ENCODE results near the gene ERI3. TPM values are rescaled to one million over a fixed set of nuclear protein-coding genes. Genes with fewer than 3 reads are reported as not detected.

The ERI3 gene
- total and polyA plus RNA-seq, 2 of the 4 experiments (the other 2 are of a cell fraction), result 56.6 to 70.9 TPM

DNA sequence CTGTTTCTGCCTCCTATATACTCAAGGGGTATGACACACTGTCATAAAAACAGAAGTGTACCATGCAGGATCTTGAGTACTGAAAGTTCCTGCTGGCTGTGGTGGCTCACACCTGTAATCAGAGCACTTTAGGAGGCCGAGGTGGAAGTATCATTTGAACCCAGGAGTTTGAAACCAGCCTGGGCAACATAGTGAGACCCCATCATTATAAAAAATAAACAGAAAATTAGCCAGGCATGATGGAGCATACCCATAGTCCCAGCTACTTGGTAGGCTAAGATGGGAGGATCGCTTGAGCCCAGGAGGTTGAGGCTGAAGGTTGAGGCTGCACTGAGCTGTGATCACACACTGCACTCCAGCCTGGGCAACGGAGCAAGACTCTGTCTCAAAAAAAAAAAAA, 20.1 kb downstream of the ERI3 start:
- no peaks in the 10 kb centered on the region; the same call in 1 of the 2 replicates for H3K9me1 ChIP-seq (ENCODE audit: insufficient read depth, low read length)
- no TSS peak for BruUV-seq (replicated peaks)
- no peak overlapping the region for H2BK120ac ChIP-seq (ENCODE audit: low read depth, low read length)
- H3K4ac ChIP-seq (ENCODE audit: low read depth, low read length), result no peak overlapping the region
- no peak overlapping the region for H2AFZ ChIP-seq (replicated peaks; ENCODE audit: low read length, poor library complexity)
- H3K14ac ChIP-seq (replicated peaks; ENCODE audit: low read depth, low read length), result no peak overlapping the region
- no peak overlapping the region for H3K27ac ChIP-seq (ENCODE audit: insufficient read depth, low read length)
- no peaks in the 10 kb centered on the region for H3K4me1 ChIP-seq (ENCODE audit: control insufficient read depth, insufficient read depth, low read length)
- no peak overlapping the region for H3K56ac ChIP-seq (ENCODE audit: extremely low read depth, insufficient read depth, low read length)
- H3K27me3 ChIP-seq (ENCODE audit: control insufficient read depth, insufficient read depth, low read length), result no peaks in the 10 kb centered on the region
- H3K9me3 ChIP-seq (ENCODE audit: control insufficient read depth, insufficient read depth, low read length), result peaks cover 9% of the 10 kb centered on the region; the same call in 1 of the 2 replicates
- H2BK20ac ChIP-seq (ENCODE audit: low read depth, low read length), result no peak overlapping the region
- no peak overlapping the region for H3K4me2 ChIP-seq (ENCODE audit: low read depth, low read length)
- H2AK5ac ChIP-seq (ENCODE audit: low read depth, low read length), result no peak overlapping the region
- DNase-seq (no peak), ATAC-seq (ENCODE audit: low read depth) (no peak)
- H2BK5ac ChIP-seq (ENCODE audit: low read depth, low read length, poor library complexity, severe bottlenecking), result no peak overlapping the region
- no peak overlapping the region for H4K91ac ChIP-seq (ENCODE audit: insufficient read depth, low read depth, low read length)
- H3K36me3 ChIP-seq (ENCODE audit: control insufficient read depth, insufficient read depth, low read length), result peaks cover 36% of the 10 kb centered on the region
- H3K18ac ChIP-seq (ENCODE audit: low read depth, low read length), result no peak overlapping the region
- peaks cover 7% of the 10 kb centered on the region; the same call in 1 of the 2 replicates for H4K20me1 ChIP-seq (ENCODE audit: insufficient read depth, low read length)
- TF ChIP-seq CHD1 (IDR thresholded peaks at IDR 0.05; ENCODE audit: low read depth, low read length) (no peak), POLR2A (IDR thresholded peaks at IDR 0.05; ENCODE audit: low read depth, low read length) (no peak), NFE2L2 (IDR thresholded peaks at IDR 0.05; ENCODE audit: low read depth, low read length) (no peak), CEBPB (IDR thresholded peaks at IDR 0.05; ENCODE audit: low read depth, low read length) (no peak), RFX5 (IDR thresholded peaks at IDR 0.05; ENCODE audit: low read depth, low read length) (no peak), SMC3 (IDR thresholded peaks at IDR 0.05; ENCODE audit: low read depth, low read length) (no peak), RCOR1 (IDR thresholded peaks at IDR 0.05; ENCODE audit: insufficient replicate concordance, low read length) (no peak), MXI1 (IDR thresholded peaks at IDR 0.05; ENCODE audit: borderline replicate concordance, low read depth, low read length) (no peak), RAD21 (IDR thresholded peaks at IDR 0.05; ENCODE audit: low read length) (no peak), BHLHE40 (IDR thresholded peaks at IDR 0.05; ENCODE audit: low read depth, low read length) (no peak), MAFK (IDR thresholded peaks at IDR 0.05; ENCODE audit: low read depth, low read length) (no peak), FOS (IDR thresholded peaks at IDR 0.05; ENCODE audit: low read depth, low read length) (no peak), MAZ (IDR thresholded peaks at IDR 0.05; ENCODE audit: borderline replicate concordance, low read depth, low read length) (no peak)
- TF ChIP-seq, protein P1, sequence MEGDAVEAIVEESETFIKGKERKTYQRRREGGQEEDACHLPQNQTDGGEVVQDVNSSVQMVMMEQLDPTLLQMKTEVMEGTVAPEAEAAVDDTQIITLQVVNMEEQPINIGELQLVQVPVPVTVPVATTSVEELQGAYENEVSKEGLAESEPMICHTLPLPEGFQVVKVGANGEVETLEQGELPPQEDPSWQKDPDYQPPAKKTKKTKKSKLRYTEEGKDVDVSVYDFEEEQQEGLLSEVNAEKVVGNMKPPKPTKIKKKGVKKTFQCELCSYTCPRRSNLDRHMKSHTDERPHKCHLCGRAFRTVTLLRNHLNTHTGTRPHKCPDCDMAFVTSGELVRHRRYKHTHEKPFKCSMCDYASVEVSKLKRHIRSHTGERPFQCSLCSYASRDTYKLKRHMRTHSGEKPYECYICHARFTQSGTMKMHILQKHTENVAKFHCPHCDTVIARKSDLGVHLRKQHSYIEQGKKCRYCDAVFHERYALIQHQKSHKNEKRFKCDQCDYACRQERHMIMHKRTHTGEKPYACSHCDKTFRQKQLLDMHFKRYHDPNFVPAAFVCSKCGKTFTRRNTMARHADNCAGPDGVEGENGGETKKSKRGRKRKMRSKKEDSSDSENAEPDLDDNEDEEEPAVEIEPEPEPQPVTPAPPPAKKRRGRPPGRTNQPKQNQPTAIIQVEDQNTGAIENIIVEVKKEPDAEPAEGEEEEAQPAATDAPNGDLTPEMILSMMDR (conservative IDR thresholded peaks at IDR 0.05; ENCODE audit: low read depth, low read length), result no peak
- TF ChIP-seq, protein P2, sequence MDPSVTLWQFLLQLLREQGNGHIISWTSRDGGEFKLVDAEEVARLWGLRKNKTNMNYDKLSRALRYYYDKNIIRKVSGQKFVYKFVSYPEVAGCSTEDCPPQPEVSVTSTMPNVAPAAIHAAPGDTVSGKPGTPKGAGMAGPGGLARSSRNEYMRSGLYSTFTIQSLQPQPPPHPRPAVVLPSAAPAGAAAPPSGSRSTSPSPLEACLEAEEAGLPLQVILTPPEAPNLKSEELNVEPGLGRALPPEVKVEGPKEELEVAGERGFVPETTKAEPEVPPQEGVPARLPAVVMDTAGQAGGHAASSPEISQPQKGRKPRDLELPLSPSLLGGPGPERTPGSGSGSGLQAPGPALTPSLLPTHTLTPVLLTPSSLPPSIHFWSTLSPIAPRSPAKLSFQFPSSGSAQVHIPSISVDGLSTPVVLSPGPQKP (IDR thresholded peaks at IDR 0.05; ENCODE audit: borderline replicate concordance, low read depth, low read length), result no peak
- no CpG with 5 or more reads among the region's 3 CpGs for WGBS, 2 experiments (ENCODE audit: extremely low coverage in 2 of 2, insufficient read length in 1 of 2)
- H4K8ac ChIP-seq (ENCODE audit: low read depth in 2 of 2, low read length in 2 of 2), result no peak overlapping the region
- ChIA-PET CTCF (no interaction called here), POLR2A (ENCODE audit: unreplicated experiment) (no interaction called here)
- no peak overlapping the region for H2BK15ac ChIP-seq (ENCODE audit: low read depth, low read length)
- intact Hi-C loops (cut with micrococcal nuclease) (no loop called here), in situ Hi-C loops (cut with MboI; ENCODE audit: low sequenced_read_pairs) (no loop called here), dilution Hi-C loops (cut with HindIII; ENCODE audit: low sequenced_read_pairs, unreplicated experiment) (no loop called here)
- no peak overlapping the region for H3K23ac ChIP-seq (ENCODE audit: low read depth, low read length)
- H3K79me1 ChIP-seq (ENCODE audit: low read depth in 1 of 2, low read length in 2 of 2), result peaks cover 13% of the 10 kb centered on the region in 2 experiments
- H4K5ac ChIP-seq (ENCODE audit: low read depth, low read length), result no peak overlapping the region
- no peak overlapping the region for H3K9ac ChIP-seq (ENCODE audit: low read depth, low read length)
- no peak overlapping the region for H3K4me3 ChIP-seq (ENCODE audit: insufficient read depth, low read depth, low read length)
- no peak overlapping the region for H2AK9ac ChIP-seq (replicated peaks; ENCODE audit: low read depth, low read length, poor library complexity)

All from IMR-90 (cell line).